ENCODE measurements around the gene TRAF3IP1.

The TRAF3IP1 gene

GRCh38 chr2:238287737-238288649 lies 32.3 kb upstream of the TRAF3IP1 start, which contains the start of gene PER2:
Gene PER2, minus strand, starts transcription at chr2:238288610. Its CDS starts 10,674 bp downstream, at chr2:238277936.
- DNase-seq = peak; percentile 20

GRCh38 chr2:238288650-238289573 lies 31.4 kb upstream of the TRAF3IP1 start:
- peak; percentile 99 for DNase-seq

- no peak for DNase-seq
Observed at GRCh38 chr2:238289574-238289973, 30.7 kb upstream of the TRAF3IP1 start.

GRCh38 chr2:238290091-238290509 lies 30.2 kb upstream of the TRAF3IP1 start:
- DNase-seq = peak; percentile 23

- no peak for DNase-seq
Observed at GRCh38 chr2:238290715-238291549, 29.4 kb upstream of the TRAF3IP1 start.

- no peak for DNase-seq
Observed at GRCh38 chr2:238291550-238292281, 28.6 kb upstream of the TRAF3IP1 start.

GRCh38 chr2:238294046-238294392 lies 26.3 kb upstream of the TRAF3IP1 start:
- no peak for DNase-seq

- no peak for DNase-seq
Observed at GRCh38 chr2:238294393-238295143, 25.8 kb upstream of the TRAF3IP1 start.

- no peak for DNase-seq
Observed at GRCh38 chr2:238295144-238296112, 24.9 kb upstream of the TRAF3IP1 start.

- no peak for DNase-seq
Observed at GRCh38 chr2:238296638-238297457, 23.5 kb upstream of the TRAF3IP1 start.

- no peak for DNase-seq
Observed at GRCh38 chr2:238299803-238300202, 20.5 kb upstream of the TRAF3IP1 start.

- DNase-seq = no peak
Observed at GRCh38 chr2:238302087-238302486, 18.2 kb upstream of the TRAF3IP1 start.

GRCh38 chr2:238302751-238303150 lies 17.6 kb upstream of the TRAF3IP1 start:
- no peak for DNase-seq

- DNase-seq = no peak
Observed at GRCh38 chr2:238304116-238304515, 16.2 kb upstream of the TRAF3IP1 start.

GRCh38 chr2:238305092-238305862 lies 15.0 kb upstream of the TRAF3IP1 start:
- DNase-seq = no peak

- DNase-seq = no peak
Observed at GRCh38 chr2:238305965-238306671, 14.2 kb upstream of the TRAF3IP1 start.

GRCh38 chr2:238306672-238306998 lies 13.7 kb upstream of the TRAF3IP1 start:
- DNase-seq = no peak

GRCh38 chr2:238308177-238308576 lies 12.1 kb upstream of the TRAF3IP1 start:
- DNase-seq = no peak
